Osteocyte (in vitro differentiated cells): ENCODE data around the gene RASGRP3. TPM values are rescaled to one million over a fixed set of nuclear protein-coding genes. Genes with fewer than 3 reads are reported as not detected.
A peak's percentile ranks its signal among the peaks of the same experiment; 100 is the strongest.

Source experiments
- DNase-seq: peaks from one replicate; pipeline ENCODE4 v3.0.0; 2021; ENCODE audit warnings: mixed read lengths; ENCODE audit not compliant: unreplicated experiment; ENCODE audit errors: extremely low spot score
- H3K27ac Mint-ChIP-seq: one replicate; pipeline ENCODE4 v1.8.0; 2021; ENCODE audit warnings: mild to moderate bottlenecking, mixed read lengths; ENCODE audit not compliant: unreplicated experiment
- H3K27me3 Mint-ChIP-seq: one replicate; pipeline ENCODE4 v1.8.0; 2021; ENCODE audit warnings: mixed read lengths; ENCODE audit not compliant: unreplicated experiment
- H3K36me3 Mint-ChIP-seq: one replicate; pipeline ENCODE4 v1.8.0; 2021; ENCODE audit warnings: mixed read lengths; ENCODE audit not compliant: unreplicated experiment
- H3K4me1 Mint-ChIP-seq: one replicate; pipeline ENCODE4 v1.8.0; 2021; ENCODE audit warnings: mixed read lengths; ENCODE audit not compliant: unreplicated experiment
- H3K4me3 Mint-ChIP-seq: one replicate; pipeline ENCODE4 v1.8.0; 2021; ENCODE audit warnings: mild to moderate bottlenecking, moderate library complexity, mixed read lengths; ENCODE audit not compliant: unreplicated experiment
- H3K9me3 Mint-ChIP-seq: one replicate; pipeline ENCODE4 v1.8.0; 2021; ENCODE audit warnings: mixed read lengths; ENCODE audit not compliant: unreplicated experiment
- total RNA-seq: library from RNA; stranded (reverse); gene quantifications from 2 replicates; pipeline ENCODE4 v1.2.1, GENCODE V29; 2021
- TF ChIP-seq, protein P1 (sequence below): fragments of 200-600 bp; sonication (generic); IDR thresholded peaks from 2 replicates; pipeline ENCODE4 v1.5.0; 2021; ENCODE audit warnings: antibody characterized with exemption, mild to moderate bottlenecking, moderate library complexity

The RASGRP3 gene
- total RNA-seq, 1 donor from 2014 or later: 2.1 TPM

DNA sequence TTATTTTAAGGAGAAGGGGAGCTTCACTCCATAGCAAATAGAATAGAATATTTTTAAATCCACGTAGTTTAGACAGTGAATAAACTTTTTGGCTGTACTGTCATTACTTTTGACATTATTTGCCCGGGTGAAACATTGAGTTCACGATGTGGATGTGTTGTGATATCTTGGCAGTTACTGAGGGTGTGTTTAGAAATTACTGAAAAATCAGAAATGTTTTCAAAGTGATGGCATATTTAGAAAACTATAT, 123.4 kb downstream of the RASGRP3 start:
- Mint-ChIP-seq H3K4me3 (peak overlapping the region; percentile 86), H3K36me3 (peaks cover 5% of the 10 kb centered on the region), H3K27me3 (no peaks in the 10 kb centered on the region), H3K9me3 (no peaks in the 10 kb centered on the region), H3K27ac (peak overlapping the region; percentile 95), H3K4me1 (peaks cover 29% of the 10 kb centered on the region)
- TF ChIP-seq, protein P1, sequence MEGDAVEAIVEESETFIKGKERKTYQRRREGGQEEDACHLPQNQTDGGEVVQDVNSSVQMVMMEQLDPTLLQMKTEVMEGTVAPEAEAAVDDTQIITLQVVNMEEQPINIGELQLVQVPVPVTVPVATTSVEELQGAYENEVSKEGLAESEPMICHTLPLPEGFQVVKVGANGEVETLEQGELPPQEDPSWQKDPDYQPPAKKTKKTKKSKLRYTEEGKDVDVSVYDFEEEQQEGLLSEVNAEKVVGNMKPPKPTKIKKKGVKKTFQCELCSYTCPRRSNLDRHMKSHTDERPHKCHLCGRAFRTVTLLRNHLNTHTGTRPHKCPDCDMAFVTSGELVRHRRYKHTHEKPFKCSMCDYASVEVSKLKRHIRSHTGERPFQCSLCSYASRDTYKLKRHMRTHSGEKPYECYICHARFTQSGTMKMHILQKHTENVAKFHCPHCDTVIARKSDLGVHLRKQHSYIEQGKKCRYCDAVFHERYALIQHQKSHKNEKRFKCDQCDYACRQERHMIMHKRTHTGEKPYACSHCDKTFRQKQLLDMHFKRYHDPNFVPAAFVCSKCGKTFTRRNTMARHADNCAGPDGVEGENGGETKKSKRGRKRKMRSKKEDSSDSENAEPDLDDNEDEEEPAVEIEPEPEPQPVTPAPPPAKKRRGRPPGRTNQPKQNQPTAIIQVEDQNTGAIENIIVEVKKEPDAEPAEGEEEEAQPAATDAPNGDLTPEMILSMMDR: no peak
- DNase-seq: no peak

DNA sequence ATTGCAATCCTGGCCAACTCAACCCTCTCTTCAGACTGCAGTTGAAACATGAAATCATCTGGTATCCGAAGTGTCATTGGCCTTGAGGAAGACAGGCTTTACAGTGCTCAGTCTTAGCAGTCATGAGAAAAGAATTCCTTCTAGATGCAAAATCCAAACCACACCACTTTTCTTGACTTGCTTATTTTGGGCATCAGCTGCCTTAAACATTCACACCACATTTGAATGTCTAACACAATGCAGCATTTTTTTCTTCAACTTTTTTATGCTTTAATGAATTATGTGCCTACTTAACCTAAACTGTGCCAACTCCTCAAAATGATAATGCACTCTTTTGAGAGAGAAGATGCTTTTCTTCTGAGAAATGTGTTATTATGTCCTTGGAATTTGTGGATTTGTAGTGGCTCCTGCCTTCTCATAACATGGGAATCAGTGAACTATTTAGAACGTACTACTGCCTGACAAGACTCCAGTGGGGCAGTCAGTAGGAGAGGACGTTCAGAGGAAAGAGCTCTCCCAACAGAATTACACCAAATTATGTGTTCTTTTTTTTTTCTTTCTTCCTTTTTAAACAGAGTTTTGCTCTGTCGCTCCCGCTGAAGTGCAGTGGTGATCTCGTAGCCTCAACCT, 125.9 kb downstream of the RASGRP3 start:
- no peak for DNase-seq
- Mint-ChIP-seq H3K36me3 (no peaks in the 10 kb centered on the region), H3K4me1 (peaks cover 23% of the 10 kb centered on the region), H3K4me3 (no peak overlapping the region), H3K27me3 (no peaks in the 10 kb centered on the region), H3K27ac (no peak overlapping the region), H3K9me3 (no peaks in the 10 kb centered on the region)
- TF ChIP-seq, protein P1: no peak

DNA sequence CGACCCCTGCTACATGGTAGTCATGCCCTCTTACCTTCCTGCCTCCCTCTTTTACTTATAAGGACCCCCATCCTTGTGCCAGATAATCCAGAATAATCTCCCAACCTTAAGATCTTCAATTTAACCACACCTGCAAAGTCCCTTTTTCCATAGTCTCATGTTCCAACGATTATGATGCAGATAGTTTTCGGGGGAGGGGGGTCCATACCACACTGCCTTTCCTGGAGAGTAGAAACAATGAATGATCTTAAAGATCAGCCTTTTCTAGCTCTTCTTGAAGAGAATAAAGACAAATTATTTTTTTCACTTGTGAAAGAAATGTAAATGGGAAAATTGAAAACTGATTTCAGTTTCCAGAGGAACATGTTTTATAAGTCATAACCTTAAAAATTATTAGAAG, 127.0 kb downstream of the RASGRP3 start:
- no peaks in the 10 kb centered on the region for H3K36me3 Mint-ChIP-seq
- peaks cover 16% of the 10 kb centered on the region for H3K4me1 Mint-ChIP-seq
- no peak overlapping the region for H3K4me3 Mint-ChIP-seq
- DNase-seq: no peak
- no peaks in the 10 kb centered on the region for H3K27me3 Mint-ChIP-seq
- TF ChIP-seq, protein P1: no peak
- no peak overlapping the region for H3K27ac Mint-ChIP-seq
- no peaks in the 10 kb centered on the region for H3K9me3 Mint-ChIP-seq

DNA sequence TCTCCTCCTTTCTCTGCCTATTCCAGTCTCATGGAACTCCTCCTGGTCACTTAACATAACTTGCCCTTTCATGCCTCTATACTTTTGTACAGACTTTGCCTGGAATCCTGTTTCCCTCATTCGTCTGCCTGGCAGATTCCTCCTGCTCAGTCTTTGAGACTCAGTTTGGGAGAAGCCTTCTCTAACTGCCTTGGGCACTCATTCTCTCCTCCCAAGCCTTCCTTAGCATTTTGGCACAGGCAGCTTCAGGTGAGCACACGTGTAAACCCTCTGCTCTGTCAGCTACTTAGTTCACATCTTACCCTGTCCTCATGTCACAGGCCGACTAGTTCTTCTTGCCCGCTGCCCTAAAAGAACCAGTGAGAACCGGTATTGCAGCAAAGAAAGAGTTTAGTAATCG, 128.6 kb downstream of the RASGRP3 start:
- Mint-ChIP-seq H3K27me3 (no peaks in the 10 kb centered on the region), H3K27ac (no peak overlapping the region), H3K36me3 (no peaks in the 10 kb centered on the region), H3K4me1 (peaks cover 9% of the 10 kb centered on the region), H3K4me3 (no peak overlapping the region), H3K9me3 (no peaks in the 10 kb centered on the region)
- TF ChIP-seq, protein P1: no peak
- DNase-seq: no peak

DNA sequence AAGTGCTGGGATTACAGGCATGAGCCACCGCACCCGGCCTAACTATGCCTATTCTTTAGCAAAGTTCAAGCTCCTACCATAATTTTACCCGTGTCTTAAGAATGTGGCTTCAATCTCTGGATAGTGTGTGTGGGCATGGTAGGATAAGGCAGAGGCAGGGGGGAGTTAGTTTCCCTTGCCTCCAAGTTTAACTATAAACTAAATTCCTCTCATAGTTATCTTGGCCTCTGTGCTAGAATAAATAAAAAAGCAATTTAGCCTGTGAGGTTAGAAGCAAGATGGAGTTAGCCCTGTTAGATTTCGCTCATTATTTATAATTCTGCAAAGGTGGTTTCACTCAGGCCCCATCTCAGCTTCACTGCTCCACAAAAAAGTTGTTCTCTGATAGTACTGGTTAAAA, 129.7 kb downstream of the RASGRP3 start:
- Mint-ChIP-seq H3K4me3 (no peak overlapping the region), H3K4me1 (peaks cover 9% of the 10 kb centered on the region), H3K36me3 (no peaks in the 10 kb centered on the region), H3K9me3 (no peaks in the 10 kb centered on the region), H3K27ac (no peak overlapping the region), H3K27me3 (no peaks in the 10 kb centered on the region)
- TF ChIP-seq, protein P1: no peak
- no peak for DNase-seq
